ENCODE data around the gene RGL2. TPM values are rescaled to one million over a fixed set of nuclear protein-coding genes. Genes with fewer than 3 reads are reported as not detected.

The RGL2 gene
- total RNA-seq, 1 donor from 2014 or later = 117 TPM

DNA sequence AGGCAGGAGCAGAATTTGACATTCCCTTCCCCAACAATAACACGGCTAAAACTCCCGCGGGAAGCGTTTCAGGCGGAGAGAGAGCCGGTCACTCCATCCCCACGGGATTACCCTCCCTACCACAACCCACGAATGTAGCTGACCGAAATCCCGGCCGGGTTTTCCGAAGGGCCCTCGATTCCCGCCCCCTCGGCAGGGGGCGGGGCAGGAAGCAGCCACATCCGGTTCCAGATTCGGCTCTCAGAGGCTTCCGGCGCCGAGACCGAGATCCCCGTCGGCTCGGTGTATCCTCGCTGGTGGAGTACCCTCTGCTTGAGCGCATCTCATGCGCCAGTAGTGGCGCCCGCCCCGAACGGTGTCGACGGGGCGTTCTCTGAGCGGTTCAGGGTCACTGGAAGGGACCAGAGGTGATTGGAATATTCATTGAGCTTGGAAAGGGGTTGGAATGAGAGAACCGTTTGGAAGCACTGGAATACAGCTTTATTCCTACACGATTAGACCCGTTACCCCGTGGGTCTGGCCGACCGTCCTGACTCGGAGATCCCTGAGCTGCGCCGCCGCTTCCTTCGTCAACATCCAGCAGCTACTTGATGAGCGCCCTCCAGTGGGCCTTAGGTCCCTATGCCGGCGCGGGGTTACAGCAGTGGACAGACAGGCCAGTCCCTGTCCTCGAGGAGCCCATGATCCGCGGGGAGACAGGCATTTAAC lies 649 bp upstream of the RGL2 start:
- peak overlapping the region; percentile 70 for H3K4me3 ChIP-seq
- intact Hi-C loops (cut with DNase I) = no loop called here
- H3K4me1 ChIP-seq = peaks cover 38% of the 10 kb centered on the region
- ATAC-seq = peak; percentile 81 to 83
- H3K36me3 ChIP-seq = peaks cover 55% of the 10 kb centered on the region
- peak; percentile 93 for DNase-seq
- H3K27ac ChIP-seq = peak overlapping the region; percentile 90
- TF ChIP-seq, protein P1, sequence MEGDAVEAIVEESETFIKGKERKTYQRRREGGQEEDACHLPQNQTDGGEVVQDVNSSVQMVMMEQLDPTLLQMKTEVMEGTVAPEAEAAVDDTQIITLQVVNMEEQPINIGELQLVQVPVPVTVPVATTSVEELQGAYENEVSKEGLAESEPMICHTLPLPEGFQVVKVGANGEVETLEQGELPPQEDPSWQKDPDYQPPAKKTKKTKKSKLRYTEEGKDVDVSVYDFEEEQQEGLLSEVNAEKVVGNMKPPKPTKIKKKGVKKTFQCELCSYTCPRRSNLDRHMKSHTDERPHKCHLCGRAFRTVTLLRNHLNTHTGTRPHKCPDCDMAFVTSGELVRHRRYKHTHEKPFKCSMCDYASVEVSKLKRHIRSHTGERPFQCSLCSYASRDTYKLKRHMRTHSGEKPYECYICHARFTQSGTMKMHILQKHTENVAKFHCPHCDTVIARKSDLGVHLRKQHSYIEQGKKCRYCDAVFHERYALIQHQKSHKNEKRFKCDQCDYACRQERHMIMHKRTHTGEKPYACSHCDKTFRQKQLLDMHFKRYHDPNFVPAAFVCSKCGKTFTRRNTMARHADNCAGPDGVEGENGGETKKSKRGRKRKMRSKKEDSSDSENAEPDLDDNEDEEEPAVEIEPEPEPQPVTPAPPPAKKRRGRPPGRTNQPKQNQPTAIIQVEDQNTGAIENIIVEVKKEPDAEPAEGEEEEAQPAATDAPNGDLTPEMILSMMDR (IDR thresholded peaks at IDR 0.05) = peak; percentile 80
- H3K27me3 ChIP-seq (ENCODE audit: low read depth) = no peaks in the 10 kb centered on the region
- no peaks in the 10 kb centered on the region for H3K9me3 ChIP-seq

DNA sequence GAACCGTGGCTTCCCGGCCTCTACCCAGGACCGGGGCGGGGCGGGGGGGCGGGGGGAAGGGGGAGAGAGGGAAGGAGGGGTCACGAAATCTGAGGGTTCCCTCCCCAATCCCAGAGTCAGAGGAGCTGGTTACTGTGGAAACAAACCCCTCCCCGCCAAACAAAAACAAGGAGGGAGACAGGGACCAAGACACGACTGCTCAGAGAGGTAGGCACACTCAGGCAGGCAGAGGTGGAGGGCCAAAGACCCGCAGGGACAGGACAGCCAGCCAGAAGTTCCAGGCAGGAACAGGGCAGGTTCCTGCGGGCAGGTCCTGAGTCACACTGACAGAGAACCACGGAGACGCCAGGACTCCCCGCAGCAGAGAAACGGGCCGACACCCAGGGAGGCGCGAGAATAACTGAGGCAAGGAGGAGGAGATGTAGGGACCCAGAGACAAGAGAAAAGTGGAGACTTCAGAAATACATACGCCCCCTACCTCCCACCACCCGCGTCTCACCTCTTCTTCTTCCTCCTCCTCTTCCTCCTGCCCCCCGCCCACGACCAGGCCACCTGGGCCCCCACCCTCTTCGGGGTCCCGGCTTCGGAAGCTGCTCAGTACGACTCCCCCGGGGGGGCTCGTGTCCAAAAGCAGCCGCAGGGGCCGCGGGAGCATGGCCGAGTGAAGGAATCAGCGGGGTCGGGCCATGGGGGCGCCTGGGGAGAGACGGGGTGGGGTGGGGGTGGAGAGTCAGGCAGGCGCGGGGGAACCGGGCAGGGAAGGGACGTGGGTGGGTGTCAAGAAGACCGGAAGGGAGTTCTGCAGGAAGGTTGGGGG lies 578 bp downstream of the RGL2 start:
- intact Hi-C loops (cut with DNase I) = no loop called here
- Histone ChIP-seq H3K4me3 (peak overlapping the region; percentile 70), H3K36me3 (peaks cover 55% of the 10 kb centered on the region), H3K27ac (peak overlapping the region; percentile 90), H3K9me3 (no peaks in the 10 kb centered on the region), H3K27me3 (ENCODE audit: low read depth) (no peaks in the 10 kb centered on the region), H3K4me1 (peaks cover 38% of the 10 kb centered on the region)
- DNase-seq (peak; percentile 78), ATAC-seq (peak; percentile 75 to 76)
- TF ChIP-seq, protein P1 (IDR thresholded peaks at IDR 0.05) = no peak

DNA sequence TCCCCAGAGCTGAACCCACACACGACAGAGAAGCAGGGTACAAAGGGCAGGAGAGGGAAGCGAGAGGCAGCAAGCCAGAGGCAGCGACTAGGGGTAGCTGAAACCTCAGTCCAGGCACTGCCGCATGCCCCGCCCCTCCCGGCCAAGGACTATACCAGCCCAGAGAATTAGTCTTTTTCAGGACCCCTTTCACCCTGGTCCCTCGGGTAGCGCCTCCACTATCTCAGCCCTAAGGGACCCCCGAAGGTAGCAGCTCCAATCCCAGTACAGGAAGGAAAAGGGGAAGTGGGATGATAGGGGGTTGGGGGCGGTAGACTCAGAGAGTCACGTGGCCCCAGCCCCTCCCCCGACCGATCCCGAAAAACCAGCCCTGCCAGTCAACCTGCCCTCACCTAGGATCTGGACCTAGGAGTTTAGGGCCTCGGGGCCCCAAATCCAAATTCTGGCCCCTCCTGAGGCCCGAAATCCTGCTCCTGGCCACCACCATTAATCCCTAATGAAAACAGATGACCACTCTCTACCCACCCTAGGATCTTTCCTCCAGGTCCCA lies 1.3 kb downstream of the RGL2 start:
- TF ChIP-seq, protein P1 (IDR thresholded peaks at IDR 0.05) = no peak
- ATAC-seq (peak; percentile 27 to 49), DNase-seq (peak; percentile 80)
- intact Hi-C loops (cut with DNase I) = no loop called here
- Histone ChIP-seq H3K9me3 (no peaks in the 10 kb centered on the region), H3K27ac (peak overlapping the region; percentile 90), H3K27me3 (ENCODE audit: low read depth) (no peaks in the 10 kb centered on the region), H3K4me3 (peak overlapping the region; percentile 70), H3K4me1 (peaks cover 38% of the 10 kb centered on the region), H3K36me3 (peaks cover 55% of the 10 kb centered on the region)

DNA sequence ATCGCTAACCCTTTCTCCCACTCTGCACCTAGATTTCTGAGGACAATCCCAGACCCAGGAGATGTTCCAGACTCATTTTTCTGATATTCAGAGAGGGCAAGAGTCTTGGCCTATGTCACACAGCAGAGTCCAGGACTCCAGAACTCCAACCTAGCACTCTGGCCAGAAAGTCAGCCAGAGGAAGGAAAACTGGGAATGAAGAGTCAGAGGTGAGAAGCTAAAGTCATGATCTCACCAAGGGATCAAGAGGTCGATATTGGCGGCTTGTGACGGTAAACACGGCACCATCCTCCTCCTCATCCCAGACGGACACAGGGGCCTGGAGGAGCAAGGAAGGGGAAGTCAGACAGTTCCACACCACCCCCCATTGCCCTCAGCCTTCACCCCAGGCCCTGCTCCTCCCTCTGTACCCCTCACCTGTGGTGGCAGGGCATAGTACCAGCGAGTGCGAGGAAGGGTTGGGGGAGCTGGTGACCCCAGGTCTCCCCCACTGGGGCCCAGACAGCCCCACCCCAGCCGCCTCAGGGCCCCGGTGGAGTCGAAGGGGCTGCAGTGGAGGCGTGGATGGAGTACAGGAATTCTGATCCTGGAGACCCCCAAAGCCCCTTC lies 1.8 kb downstream of the RGL2 start:
- H3K4me3 ChIP-seq = peak overlapping the region; percentile 70
- no peaks in the 10 kb centered on the region for H3K27me3 ChIP-seq (ENCODE audit: low read depth)
- peaks cover 55% of the 10 kb centered on the region for H3K36me3 ChIP-seq
- H3K27ac ChIP-seq = peak overlapping the region; percentile 90
- intact Hi-C loops (cut with DNase I) = no loop called here
- ATAC-seq (no peak), DNase-seq (no peak)
- TF ChIP-seq, protein P1 (IDR thresholded peaks at IDR 0.05) = no peak
- peaks cover 38% of the 10 kb centered on the region for H3K4me1 ChIP-seq
- H3K9me3 ChIP-seq = no peaks in the 10 kb centered on the region

DNA sequence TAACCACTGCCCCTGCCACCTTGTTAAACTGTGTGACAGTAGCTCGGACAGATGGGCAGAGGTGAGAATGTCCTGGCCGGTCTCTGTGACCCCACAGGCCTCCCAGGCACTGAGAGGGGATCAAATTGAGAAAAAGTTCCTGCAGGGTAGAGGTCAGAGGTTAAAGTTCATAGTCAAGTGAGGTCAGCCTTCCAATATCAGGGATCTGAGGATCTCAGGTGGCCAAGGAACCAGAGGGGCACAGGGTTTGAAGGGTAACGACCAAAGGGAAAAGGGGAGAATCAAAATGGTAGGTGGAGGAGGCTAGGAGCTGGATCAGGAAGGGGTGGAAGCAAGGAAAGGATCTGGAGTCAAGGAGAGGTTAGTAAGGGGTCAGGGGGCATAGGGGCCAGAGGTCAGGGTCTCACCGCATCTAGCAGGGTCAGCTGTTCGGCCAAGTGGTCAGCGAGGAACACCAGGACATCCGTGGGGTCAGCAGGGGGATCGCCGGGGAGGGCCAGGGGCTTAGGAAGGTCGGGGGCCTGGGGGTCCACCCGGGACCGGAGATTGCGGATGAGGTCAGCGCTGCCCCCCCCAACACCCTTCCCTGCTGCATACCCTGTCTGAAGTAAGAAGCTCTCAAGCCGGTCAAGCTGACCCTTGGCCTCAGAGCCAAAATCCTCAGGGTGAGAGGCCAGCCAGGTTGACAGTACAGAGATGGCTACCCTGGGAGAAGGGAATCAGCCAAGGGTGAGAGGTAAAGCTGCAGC lies 2.9 kb downstream of the RGL2 start:
- TF ChIP-seq, protein P1 (IDR thresholded peaks at IDR 0.05) = no peak
- ATAC-seq = no peak
- no peak for DNase-seq
- H3K27me3 ChIP-seq (ENCODE audit: low read depth) = no peaks in the 10 kb centered on the region
- H3K4me3 ChIP-seq = no peak overlapping the region
- H3K4me1 ChIP-seq = peaks cover 30% of the 10 kb centered on the region
- H3K27ac ChIP-seq = no peak overlapping the region
- peaks cover 61% of the 10 kb centered on the region for H3K36me3 ChIP-seq
- no peaks in the 10 kb centered on the region for H3K9me3 ChIP-seq
- intact Hi-C loops (cut with DNase I) = no loop called here
